Stimulated activated CD8-positive, alpha-beta memory T cell treated with anti-CD3 and anti-CD28 coated beads, Interleukin-4, amount 100 ng/mL, for 48 hours (primary cell): ENCODE results near the gene AMOTL2.

Experiments
- DNase-seq: peaks from one replicate; pipeline ENCODE4 v3.0.0-alpha.2; 2020

Gene AMOTL2

DNA sequence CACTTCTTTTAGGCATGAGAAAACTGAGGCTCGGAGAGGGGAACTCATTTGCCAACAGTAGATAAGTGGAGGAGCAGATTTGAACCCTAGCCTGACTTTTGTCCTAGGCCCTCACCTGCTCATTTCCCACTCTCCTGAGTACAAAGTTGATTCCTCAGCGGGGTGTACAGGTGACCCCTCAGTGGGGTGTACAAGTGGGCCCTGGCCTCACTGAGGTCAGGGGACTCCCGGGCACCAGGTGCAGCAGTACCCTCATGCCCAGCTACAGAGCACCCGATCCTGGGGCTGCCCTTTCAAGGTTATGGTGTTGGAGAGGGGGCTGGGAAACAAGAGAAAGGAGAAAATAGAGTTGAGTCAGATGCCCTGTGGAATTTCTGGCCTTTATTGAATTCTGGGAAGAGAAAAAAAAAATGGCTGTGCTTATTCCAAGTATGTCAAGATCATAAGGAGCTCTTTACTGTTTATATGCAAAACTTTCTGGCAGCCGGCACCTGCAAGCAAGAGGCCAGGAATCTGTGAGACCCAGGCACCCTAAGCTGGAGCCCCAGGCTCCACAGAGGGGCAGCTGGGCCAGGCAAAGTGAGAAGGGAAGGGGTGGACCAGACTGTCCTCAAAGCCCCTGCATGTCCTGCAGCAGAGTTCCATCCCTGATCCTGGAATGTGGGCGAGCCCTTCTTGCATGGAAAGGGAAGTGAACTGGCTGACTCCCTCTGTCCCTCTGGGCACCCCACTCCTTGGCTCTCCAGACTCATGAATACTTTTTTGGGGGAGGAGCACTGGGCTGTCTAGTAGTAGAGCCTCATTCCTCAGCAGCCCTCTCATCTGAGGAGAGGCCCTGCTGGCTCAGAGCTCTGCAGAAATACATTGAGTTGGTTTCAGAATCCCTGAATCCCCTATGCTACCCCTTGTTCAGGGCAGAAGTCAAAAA lies 43.1 kb downstream of the AMOTL2 start:
- DNase-seq: no peak

DNA sequence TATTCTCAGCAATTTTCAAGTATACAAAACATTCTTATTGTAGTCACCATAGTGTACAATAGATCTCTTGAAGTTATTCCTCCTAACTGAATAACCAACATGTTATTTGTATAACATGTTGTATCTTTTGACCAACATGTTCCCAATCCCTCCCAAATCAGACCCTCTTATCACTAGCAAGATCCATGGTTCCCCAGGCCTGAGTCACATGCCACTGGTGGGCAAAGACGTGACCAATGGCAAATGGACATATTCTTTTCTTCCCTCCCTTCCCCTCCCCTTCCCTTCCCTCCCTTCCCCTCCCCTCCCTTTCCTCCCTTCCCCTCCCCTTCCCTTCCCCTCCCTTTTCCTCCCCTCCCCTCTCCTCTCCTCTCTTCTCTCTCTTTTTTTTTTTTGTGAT lies 45.4 kb downstream of the AMOTL2 start:
- DNase-seq: no peak

GRCh38 chr3:134328147-134328591 lies 46.1 kb downstream of the AMOTL2 start:
- DNase-seq: no peak

DNA sequence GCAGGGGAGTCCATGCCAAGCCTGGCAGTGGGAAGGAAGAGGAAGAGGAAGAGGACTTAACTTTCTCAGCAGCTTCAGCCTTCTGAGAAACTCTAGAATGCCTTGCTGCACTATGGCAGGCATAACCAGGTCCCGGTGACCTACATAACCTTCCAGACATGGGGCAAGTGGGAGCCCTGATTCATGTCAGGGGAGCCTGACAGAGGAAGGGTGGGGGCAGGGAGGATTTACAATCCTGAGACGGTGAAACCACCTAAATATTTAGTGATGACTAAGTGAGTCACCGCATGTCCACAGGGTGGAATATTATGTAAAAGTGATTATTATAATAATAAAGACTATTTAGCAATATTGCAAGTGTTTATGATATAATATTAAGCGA lies 46.7 kb downstream of the AMOTL2 start:
- DNase-seq: no peak

GRCh38 chr3:134326760-134327593 lies 47.3 kb downstream of the AMOTL2 start:
- DNase-seq: no peak

DNA sequence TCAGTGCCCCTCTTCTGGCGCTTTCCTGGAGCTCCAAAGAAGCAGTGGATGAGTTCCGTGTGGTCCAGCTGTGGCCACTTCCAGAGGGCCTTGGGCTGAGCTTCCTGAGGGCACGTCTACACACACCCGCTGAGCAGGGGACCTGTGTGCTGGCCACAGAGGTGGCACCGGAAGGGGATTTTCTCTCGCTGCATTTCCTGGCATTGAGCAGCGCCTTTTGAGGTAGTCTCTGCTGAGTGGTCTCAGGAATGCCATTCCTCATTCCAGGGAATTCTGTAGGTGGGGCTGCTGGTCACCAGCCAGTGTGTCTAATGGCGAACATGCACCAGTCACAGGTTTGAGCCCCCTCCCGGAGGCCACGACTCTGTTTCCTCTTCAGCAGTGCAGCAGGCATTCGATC lies 48.1 kb downstream of the AMOTL2 start:
- DNase-seq: no peak

- no peak for DNase-seq
Measured at GRCh38 chr3:134325706-134326105, 48.5 kb downstream of the AMOTL2 start.

GRCh38 chr3:134325061-134325705 lies 49.1 kb downstream of the AMOTL2 start:
- no peak for DNase-seq

DNA sequence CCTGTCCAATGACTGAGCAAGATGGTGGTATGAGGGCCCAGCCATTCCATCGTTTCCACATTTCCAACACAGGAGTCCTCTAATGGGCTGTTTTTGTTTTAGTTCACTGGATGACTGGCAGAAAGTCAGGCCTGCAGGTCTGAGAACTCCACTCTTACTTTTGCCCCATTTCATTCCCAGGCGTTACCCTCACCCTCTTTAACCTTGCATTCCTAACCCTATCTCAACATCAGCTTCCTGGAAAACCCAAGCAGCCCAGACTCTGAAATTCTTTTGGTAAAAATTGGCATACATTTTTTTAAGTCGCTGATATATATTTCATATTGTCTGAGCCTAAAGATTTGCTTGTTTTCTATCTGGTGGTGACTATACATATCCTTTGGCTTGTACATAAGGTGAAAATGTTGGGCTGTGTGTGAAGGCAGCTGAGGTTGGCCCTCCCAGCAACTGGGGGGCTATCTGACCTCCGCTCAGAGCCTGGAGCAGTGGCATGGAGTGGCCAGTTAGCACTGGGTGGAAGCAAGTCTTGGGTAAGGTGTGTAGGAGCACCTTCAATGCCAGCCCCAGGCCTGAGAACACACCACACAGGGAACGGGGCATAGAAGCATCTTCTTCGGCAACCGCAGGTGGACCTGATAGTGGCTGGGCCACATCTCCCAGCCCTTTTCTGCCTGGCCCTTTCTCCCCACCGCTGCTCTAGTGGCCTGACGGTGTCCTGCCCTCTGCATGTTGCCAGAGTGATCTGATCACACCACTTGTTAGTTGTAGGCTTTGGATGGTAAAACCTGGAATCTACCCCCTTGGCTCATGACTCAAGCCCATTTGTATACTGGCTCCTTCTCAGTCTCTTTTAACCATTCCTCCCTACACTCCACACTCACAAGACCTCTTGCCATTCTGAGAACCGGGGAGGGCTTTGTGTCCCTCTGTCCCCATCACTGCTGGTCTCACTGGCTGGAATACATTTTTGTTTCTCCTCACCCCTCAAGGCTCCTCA lies 50.0 kb downstream of the AMOTL2 start:
- DNase-seq: no peak

- DNase-seq: no peak
Measured at GRCh38 chr3:134322286-134322685, 52.0 kb downstream of the AMOTL2 start.

- no peak for DNase-seq
Measured at GRCh38 chr3:134320749-134321148, 53.5 kb downstream of the AMOTL2 start.

- no peak for DNase-seq
Measured at GRCh38 chr3:134319931-134320330, 54.3 kb downstream of the AMOTL2 start.

GRCh38 chr3:134318166-134318565 lies 56.1 kb downstream of the AMOTL2 start:
- no peak for DNase-seq

DNA sequence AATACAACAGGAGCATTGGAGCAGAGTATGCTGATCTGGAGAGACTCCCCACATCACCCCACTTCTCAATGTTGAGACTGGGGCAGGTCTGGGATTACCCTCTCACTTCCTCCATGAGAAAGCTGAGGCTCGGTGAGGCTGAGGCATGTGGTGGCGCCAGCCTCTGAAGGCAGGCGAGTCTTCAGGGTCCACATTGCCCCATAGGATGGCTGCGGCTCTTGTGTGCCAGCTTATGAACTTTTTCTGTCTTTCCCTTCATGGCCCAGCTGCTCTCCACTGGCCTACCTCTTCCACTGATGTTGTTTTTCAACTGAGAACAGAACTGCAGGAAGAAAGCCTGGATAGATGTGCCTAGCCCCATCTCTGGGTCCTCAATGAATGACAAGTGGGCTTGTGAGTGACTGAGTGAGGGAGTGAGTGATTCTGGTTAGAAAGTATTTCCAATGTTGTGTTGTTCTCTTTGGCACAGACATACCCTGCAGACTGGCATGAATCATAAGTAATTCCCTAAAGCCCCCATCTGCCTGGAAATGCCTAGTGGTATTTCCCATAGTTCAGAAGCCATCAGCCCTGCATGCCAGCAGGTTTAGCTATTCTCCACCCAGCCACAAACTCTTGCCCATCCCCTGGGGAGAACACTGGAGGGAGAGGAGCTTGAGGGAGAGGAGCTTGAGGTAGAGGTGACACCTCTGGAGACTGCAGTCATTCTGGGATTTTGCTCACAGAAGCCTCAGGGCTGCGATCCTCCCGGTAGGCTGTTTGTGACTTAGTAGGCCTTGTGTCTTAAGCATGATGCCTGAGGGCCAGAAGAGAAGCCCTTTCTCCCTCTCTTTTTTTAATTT lies 56.9 kb downstream of the AMOTL2 start:
- no peak for DNase-seq

GRCh38 chr3:134315286-134316106 lies 58.8 kb downstream of the AMOTL2 start:
- no peak for DNase-seq

DNA sequence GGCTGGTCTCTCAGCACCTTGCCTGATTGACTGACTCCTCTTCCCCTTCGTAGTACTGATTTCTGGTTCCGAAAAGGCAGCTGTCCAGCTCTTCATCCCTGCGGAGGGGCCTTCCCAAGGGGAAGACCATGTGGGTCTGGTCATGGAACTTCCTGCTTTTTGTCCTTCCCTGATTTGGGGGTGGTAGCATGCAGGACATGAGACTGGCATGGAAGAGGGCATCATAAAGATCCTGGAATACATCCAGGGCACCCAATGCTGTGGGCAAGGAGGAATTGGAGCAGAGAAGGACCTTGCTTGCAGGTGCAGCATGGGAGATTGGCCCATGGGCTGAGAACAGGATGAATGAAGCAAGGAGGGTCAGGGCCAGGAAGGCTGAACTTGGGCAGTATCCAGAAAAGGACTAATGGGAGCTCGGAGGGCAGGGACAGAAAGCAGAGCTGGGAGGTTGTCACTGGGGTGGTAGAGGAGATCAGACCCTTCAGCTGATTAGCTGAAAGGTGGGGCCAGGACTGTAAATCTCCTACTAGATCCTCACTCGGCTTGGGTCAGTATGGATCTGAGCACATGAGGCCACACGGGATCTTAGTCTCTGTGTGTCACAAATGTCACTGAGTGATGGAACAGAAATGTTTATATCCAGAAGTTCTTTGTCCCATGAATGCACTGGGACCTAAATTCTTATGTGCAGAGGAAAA lies 59.5 kb downstream of the AMOTL2 start:
- DNase-seq: no peak

DNA sequence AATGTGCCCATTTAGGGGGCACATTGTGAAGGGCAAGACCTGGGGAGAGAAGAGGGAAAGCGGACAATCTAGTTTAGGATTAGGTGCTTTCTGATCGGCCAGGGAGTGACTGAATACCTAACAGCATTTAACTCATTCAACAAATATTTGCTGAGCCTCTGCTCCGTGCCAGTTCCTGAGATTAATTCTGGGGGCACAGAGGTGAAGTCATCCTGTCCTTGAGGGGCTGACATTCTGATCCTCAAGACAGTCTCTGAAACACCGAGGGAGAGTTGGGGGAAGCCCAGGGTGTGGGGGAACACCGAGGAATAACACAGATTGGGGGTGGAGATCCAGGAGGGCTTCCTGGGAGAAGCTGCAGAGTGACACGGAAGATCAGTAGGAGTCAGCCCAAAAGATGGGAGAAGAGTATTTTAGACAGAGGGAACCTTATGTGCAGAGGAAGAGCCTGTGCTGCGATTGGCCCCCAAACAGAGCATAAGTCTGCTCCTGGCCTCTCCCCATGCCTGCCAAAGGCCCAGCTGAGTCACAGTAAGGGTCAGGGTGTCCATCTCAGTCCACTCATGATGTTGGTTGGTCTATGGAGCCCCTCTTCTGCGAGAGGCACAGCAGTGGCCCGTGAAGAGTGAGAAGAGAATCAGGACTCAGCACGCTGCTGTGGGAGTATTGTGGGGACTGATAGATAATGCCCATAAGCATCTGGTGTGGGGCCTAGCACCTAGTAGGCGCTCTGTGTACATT lies 60.2 kb downstream of the AMOTL2 start:
- DNase-seq: peak; percentile 13
